ENCODE results near the gene NAA60.

The NAA60 gene

DNA sequence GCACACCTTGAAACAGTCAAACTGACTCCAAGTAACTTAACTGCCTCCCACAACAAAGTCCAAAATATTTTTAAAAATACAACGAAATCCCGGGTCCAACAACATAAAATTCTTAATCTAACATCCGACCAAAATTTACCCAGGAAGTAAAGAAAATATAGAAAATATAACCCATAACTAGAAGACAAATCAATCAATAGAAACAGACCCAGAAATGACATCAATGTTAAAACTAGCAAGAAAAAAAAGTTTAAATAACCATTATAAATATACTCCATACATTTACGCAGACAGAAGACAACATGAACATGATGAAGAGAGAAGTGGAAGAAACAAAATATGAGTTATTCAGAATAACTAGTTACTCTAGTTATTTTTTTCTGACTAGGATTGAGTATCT, 3.8 kb upstream of the NAA60 start:
- H3K36me3 ChIP-seq (ENCODE audit: control insufficient read depth in 5 of 5, insufficient read depth in 5 of 5, low read length in 5 of 5): peaks cover 5 to 23% (median 11%) of the 10 kb centered on the region in 5 donors
- peaks cover 5 to 16% (median 13%) of the 10 kb centered on the region in 5 donors for H3K4me1 ChIP-seq (ENCODE audit: control insufficient read depth in 5 of 5, insufficient read depth in 5 of 5, low read length in 5 of 5)
- no peak overlapping the region for H3K9ac ChIP-seq (ENCODE audit: low read length in 5 of 5)
- H3K27me3 ChIP-seq (ENCODE audit: control insufficient read depth in 5 of 5, insufficient read depth in 4 of 5, low read length in 5 of 5): peaks cover 0 to 3% (median 0%) of the 10 kb centered on the region in 5 donors
- H3K27ac ChIP-seq (ENCODE audit: low read depth, low read length): no peak overlapping the region
- H3K4me3 ChIP-seq (ENCODE audit: low read depth in 1 of 5, low read length in 5 of 5): no peak overlapping the region
- H3K9me3 ChIP-seq (ENCODE audit: control insufficient read depth in 5 of 5, low read length in 5 of 5): peaks cover 0 to 7% (median 3%) of the 10 kb centered on the region in 5 donors

DNA sequence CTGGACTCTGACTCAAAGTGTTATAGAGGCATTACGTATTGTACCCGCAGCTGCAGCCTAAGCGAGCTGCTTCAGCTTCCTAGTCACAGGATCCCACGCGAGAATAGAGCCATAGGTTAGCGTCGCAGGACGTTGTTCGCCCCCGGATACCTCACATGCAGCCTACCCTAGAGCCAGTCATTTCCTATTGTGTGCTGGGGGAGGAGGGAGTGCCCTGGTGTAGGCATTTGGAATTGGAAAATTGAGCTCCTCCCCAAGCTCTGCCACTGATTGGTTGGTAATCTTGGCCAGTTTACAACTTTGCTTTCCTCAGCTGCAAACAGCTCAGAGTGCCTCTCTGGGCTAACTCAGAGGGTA, 530 bp downstream of the NAA60 start:
- H3K27me3 ChIP-seq (ENCODE audit: control insufficient read depth in 5 of 5, insufficient read depth in 4 of 5, low read length in 5 of 5): no peaks in the 10 kb centered on the region
- H3K9me3 ChIP-seq (ENCODE audit: control insufficient read depth in 5 of 5, low read length in 5 of 5): peaks cover 0 to 7% (median 3%) of the 10 kb centered on the region in 5 donors
- H3K36me3 ChIP-seq (ENCODE audit: control insufficient read depth in 5 of 5, insufficient read depth in 5 of 5, low read length in 5 of 5): peaks cover 2 to 24% (median 7%) of the 10 kb centered on the region in 5 donors
- H3K27ac ChIP-seq (ENCODE audit: low read depth, low read length): peak overlapping the region; percentile 54
- peaks cover 7 to 17% (median 16%) of the 10 kb centered on the region in 5 donors for H3K4me1 ChIP-seq (ENCODE audit: control insufficient read depth in 5 of 5, insufficient read depth in 5 of 5, low read length in 5 of 5)
- peak overlapping the region; percentile 72 to 91 (median 78) for H3K4me3 ChIP-seq (ENCODE audit: low read depth in 1 of 5, low read length in 5 of 5)
- peak overlapping the region; percentile 49 to 90 (median 74) for H3K9ac ChIP-seq (ENCODE audit: low read length in 5 of 5)

DNA sequence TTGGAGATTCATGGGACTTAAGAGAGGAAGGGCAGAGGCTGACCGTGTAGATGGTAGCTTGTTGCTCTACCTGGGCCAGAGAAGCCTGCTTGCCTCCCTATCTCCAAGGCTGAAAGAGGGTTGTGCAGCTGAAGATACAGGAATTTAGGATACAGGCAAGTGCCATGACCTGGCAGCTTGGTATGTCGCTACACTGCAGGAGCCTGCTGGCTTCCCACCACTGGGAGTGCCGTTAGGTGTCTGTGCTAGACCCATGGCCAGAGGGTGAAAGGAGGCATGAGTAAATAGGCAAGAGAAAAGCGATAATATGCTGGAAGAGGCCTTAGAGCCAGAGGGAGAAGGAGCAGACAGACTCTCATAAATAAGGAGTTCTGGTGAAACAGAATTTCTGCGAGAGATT, 10.6 kb downstream of the NAA60 start:
- H3K9me3 ChIP-seq (ENCODE audit: control insufficient read depth in 5 of 5, low read length in 5 of 5): no peaks in the 10 kb centered on the region
- no peak overlapping the region for H3K9ac ChIP-seq (ENCODE audit: low read length in 5 of 5)
- no peak overlapping the region for H3K27ac ChIP-seq (ENCODE audit: low read depth, low read length)
- no peaks in the 10 kb centered on the region for H3K27me3 ChIP-seq (ENCODE audit: control insufficient read depth in 5 of 5, insufficient read depth in 4 of 5, low read length in 5 of 5)
- H3K4me1 ChIP-seq (ENCODE audit: control insufficient read depth in 5 of 5, insufficient read depth in 5 of 5, low read length in 5 of 5): peaks cover 5 to 28% (median 19%) of the 10 kb centered on the region in 5 donors
- H3K36me3 ChIP-seq (ENCODE audit: control insufficient read depth in 5 of 5, insufficient read depth in 5 of 5, low read length in 5 of 5): peaks cover 0 to 6% (median 4%) of the 10 kb centered on the region in 5 donors
- H3K4me3 ChIP-seq (ENCODE audit: low read depth in 1 of 5, low read length in 5 of 5): no peak overlapping the region

DNA sequence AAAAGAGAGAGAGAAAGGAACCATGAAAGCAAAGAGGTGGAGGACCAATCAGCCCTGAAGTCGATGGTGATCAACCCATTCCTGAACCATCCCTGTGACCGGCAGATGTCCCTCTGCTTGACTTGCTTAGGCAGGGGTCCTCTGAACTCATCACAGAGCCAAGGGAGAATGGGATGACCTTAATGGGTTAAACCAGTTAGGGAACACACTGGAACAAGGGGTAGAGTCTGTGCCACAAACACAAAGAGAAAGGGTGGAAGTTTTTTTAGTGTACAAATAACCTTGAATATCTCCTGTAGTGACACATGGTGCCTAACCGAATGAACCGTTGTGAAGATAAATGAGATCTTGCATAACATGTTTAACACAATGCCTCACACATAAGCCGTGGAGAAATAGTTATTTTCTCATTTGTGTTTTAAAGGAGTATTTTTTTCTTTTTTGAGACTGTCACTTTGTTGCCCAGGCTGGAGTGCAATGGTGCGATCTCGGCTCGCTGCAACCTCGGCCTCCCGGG, 11.2 kb downstream of the NAA60 start:
- Histone ChIP-seq H3K27me3 (ENCODE audit: control insufficient read depth in 5 of 5, insufficient read depth in 4 of 5, low read length in 5 of 5) (no peaks in the 10 kb centered on the region), H3K9ac (ENCODE audit: low read length in 5 of 5) (no peak overlapping the region), H3K4me1 (ENCODE audit: control insufficient read depth in 5 of 5, insufficient read depth in 5 of 5, low read length in 5 of 5) (peaks cover 5 to 34% (median 25%) of the 10 kb centered on the region in 5 donors), H3K4me3 (ENCODE audit: low read depth in 1 of 5, low read length in 5 of 5) (no peak overlapping the region), H3K9me3 (ENCODE audit: control insufficient read depth in 5 of 5, low read length in 5 of 5) (no peaks in the 10 kb centered on the region), H3K36me3 (ENCODE audit: control insufficient read depth in 5 of 5, insufficient read depth in 5 of 5, low read length in 5 of 5) (peaks cover 0 to 6% (median 4%) of the 10 kb centered on the region in 5 donors), H3K27ac (ENCODE audit: low read depth, low read length) (no peak overlapping the region)

DNA sequence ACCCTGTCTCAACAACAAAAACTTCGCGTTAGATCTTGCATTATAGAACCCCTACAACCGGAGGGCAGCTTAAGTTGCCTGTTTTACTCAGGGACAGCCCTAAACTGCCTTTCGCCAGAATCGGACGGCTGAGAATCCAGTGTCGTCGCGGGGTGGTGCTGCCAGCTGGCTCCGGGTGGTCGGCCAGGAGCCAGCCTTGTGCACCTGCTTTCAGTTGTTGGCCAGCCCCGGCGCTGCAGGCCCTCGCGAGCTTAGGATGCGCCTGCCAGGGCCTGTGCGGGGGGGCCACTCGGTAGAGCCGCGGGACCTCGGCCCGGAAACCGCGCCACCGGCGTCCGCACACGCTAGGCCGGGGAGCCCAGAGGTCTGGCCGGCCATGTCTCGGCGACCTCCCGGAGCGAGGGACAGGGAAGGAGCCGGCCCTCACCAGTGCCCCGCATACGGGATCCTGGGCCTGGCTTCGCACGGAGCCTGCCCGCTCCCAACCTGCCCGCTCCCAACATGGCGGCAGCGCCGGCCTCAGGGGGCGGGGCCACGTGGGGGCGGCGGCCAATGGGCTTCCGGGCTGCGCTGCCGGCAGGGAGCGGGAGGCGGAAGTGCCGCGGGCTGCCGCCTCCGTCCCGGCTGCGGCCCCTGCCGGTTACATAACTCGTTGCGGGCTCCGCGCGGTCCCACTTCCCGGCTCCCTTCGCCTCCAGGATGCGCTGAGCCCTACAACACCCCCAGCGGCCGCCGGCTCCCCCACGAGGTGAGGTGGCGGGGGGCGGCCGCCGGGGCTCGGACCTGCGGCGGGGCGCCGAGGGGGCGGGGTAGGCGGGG, 14.2 kb downstream of the NAA60 start:
- Histone ChIP-seq H3K27me3 (ENCODE audit: control insufficient read depth in 5 of 5, insufficient read depth in 4 of 5, low read length in 5 of 5) (no peaks in the 10 kb centered on the region), H3K9ac (ENCODE audit: low read length in 5 of 5) (peak overlapping the region; percentile 44 to 96 (median 90)), H3K27ac (ENCODE audit: low read depth, low read length) (peak overlapping the region; percentile 86), H3K36me3 (ENCODE audit: control insufficient read depth in 5 of 5, insufficient read depth in 5 of 5, low read length in 5 of 5) (no peaks in the 10 kb centered on the region), H3K4me1 (ENCODE audit: control insufficient read depth in 5 of 5, insufficient read depth in 5 of 5, low read length in 5 of 5) (peaks cover 5 to 52% (median 39%) of the 10 kb centered on the region in 5 donors), H3K9me3 (ENCODE audit: control insufficient read depth in 5 of 5, low read length in 5 of 5) (no peaks in the 10 kb centered on the region), H3K4me3 (ENCODE audit: low read depth in 1 of 5, low read length in 5 of 5) (peak overlapping the region; percentile 64 to 96 (median 83))

DNA sequence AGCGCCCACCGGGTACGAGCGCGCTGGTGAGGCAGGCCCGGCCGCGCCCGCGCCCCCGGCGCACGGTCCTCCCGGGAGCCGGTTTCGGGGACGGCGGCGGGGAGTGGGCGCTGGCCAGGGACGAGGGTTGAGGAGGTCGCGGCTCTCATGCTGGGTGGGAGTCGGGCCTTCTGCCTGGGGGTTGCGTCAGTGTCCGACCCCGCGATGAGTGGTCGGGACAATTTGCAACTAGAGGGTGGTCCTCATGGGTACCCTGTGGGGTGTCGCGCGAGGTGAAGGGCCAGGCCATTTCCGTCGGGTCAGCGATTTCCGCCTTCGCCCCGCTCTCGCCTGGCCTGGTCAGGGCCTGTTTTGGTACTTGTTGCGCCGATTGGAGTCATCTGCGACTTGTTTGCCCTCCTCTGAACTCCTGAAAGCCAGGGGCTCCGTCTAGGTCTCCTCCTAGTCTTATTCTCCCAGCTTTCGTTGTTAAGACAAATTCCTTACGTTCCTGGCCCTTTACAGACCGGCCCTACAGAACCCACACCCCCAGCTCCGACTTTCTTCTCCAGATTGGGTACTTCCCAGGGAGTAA, 14.9 kb downstream of the NAA60 start:
- H3K36me3 ChIP-seq (ENCODE audit: control insufficient read depth in 5 of 5, insufficient read depth in 5 of 5, low read length in 5 of 5): no peaks in the 10 kb centered on the region
- H3K27ac ChIP-seq (ENCODE audit: low read depth, low read length): peak overlapping the region; percentile 86
- peak overlapping the region; percentile 77 to 99 (median 95) for H3K9ac ChIP-seq (ENCODE audit: low read length in 5 of 5)
- H3K27me3 ChIP-seq (ENCODE audit: control insufficient read depth in 5 of 5, insufficient read depth in 4 of 5, low read length in 5 of 5): no peaks in the 10 kb centered on the region
- H3K9me3 ChIP-seq (ENCODE audit: control insufficient read depth in 5 of 5, low read length in 5 of 5): no peaks in the 10 kb centered on the region
- H3K4me3 ChIP-seq (ENCODE audit: low read depth in 1 of 5, low read length in 5 of 5): peak overlapping the region; percentile 66 to 96 (median 83)
- peaks cover 5 to 52% (median 39%) of the 10 kb centered on the region in 5 donors for H3K4me1 ChIP-seq (ENCODE audit: control insufficient read depth in 5 of 5, insufficient read depth in 5 of 5, low read length in 5 of 5)

DNA sequence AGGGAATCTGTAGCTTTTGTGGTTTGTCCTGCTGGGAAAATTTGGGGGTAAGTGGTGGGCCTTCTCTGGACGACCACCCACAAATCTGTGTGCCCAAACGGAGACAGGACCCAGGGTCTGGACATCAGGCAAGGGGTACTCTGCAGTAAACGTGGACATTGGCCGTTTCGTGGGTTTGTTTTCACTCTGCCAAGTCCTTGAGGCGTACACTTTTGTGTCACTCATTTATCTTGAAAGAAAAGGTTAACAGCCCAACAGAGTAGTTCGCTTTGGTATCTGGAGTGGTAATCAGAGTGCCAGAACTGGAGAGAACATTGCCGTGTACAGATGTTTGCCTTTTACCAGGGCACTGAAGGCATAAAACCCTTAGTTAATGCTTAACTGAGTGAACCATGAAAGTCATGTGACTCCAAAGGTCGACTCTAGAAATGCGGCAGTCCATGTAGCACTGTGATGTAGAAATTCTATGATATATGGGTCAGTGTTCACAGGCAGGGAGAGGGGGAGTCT, 15.4 kb downstream of the NAA60 start:
- H3K4me1 ChIP-seq (ENCODE audit: control insufficient read depth in 5 of 5, insufficient read depth in 5 of 5, low read length in 5 of 5): peaks cover 5 to 52% (median 39%) of the 10 kb centered on the region in 5 donors
- H3K27ac ChIP-seq (ENCODE audit: low read depth, low read length): peak overlapping the region; percentile 86
- peak overlapping the region; percentile 77 to 99 (median 95) for H3K9ac ChIP-seq (ENCODE audit: low read length in 5 of 5)
- H3K9me3 ChIP-seq (ENCODE audit: control insufficient read depth in 5 of 5, low read length in 5 of 5): no peaks in the 10 kb centered on the region
- peak overlapping the region; percentile 66 to 96 (median 83) for H3K4me3 ChIP-seq (ENCODE audit: low read depth in 1 of 5, low read length in 5 of 5)
- no peaks in the 10 kb centered on the region for H3K36me3 ChIP-seq (ENCODE audit: control insufficient read depth in 5 of 5, insufficient read depth in 5 of 5, low read length in 5 of 5)
- no peaks in the 10 kb centered on the region for H3K27me3 ChIP-seq (ENCODE audit: control insufficient read depth in 5 of 5, insufficient read depth in 4 of 5, low read length in 5 of 5)

DNA sequence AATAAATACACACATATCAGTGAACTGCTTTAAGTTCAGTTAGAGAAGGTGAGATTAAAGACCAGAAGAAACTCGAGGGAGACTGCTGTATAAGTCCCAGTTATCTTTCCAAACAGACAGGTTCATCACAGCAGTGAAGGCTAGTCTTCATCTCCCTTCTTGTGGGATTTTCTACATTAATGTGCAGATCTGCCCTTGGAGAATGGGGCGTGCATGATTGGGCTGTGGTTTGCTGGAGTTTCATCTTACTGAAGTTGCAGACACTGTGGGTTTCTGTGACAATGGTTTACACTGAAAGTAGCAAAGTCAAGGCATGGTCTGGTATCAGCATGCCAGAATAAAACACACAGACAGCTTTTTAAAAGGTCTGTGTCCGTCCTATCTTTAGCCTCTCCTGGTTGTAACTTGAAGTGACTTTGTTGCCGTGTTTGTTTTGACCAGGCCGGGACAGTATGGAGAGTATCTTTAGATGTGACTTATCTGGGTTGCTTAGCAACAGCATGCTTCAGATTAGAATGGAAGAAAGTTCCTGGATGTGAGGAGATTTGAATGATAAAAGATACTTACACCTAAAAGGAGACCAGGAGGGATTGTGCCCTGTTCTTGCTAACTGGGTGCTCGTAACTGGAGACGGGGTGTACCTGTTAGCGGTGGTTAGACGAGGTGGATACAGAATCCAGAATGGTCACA, 16.1 kb downstream of the NAA60 start:
- H3K4me3 ChIP-seq (ENCODE audit: low read depth in 1 of 5, low read length in 5 of 5): peak overlapping the region in 4 of 5 donors; percentile 67 to 96 (median 88)
- no peaks in the 10 kb centered on the region for H3K36me3 ChIP-seq (ENCODE audit: control insufficient read depth in 5 of 5, insufficient read depth in 5 of 5, low read length in 5 of 5)
- peak overlapping the region; percentile 31 to 99 (median 91) for H3K9ac ChIP-seq (ENCODE audit: low read length in 5 of 5)
- no peaks in the 10 kb centered on the region for H3K9me3 ChIP-seq (ENCODE audit: control insufficient read depth in 5 of 5, low read length in 5 of 5)
- peak overlapping the region; percentile 86 for H3K27ac ChIP-seq (ENCODE audit: low read depth, low read length)
- peaks cover 5 to 57% (median 44%) of the 10 kb centered on the region in 5 donors for H3K4me1 ChIP-seq (ENCODE audit: control insufficient read depth in 5 of 5, insufficient read depth in 5 of 5, low read length in 5 of 5)
- H3K27me3 ChIP-seq (ENCODE audit: control insufficient read depth in 5 of 5, insufficient read depth in 4 of 5, low read length in 5 of 5): no peaks in the 10 kb centered on the region

DNA sequence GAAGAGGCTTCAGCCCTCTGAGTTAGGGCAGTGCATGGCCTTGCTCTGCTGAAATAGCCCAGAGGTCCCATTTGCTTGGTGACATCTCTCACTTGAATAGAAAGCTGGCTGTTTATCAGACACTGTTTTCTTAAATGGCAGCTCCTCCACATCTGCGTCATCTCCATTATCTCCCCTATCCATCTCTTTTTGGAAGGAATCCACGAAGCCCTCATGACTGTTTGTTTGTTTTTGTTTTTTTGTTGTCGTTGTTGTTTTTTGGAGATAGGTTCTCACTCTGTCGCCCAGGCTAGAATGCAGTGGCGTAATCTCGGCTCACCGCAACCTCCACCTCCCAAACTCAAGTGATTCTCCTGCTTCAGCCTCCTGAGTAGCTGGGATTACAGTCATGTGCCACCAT, 16.6 kb downstream of the NAA60 start:
- Histone ChIP-seq H3K4me3 (ENCODE audit: low read depth in 1 of 5, low read length in 5 of 5) (no peak overlapping the region), H3K36me3 (ENCODE audit: control insufficient read depth in 5 of 5, insufficient read depth in 5 of 5, low read length in 5 of 5) (no peaks in the 10 kb centered on the region), H3K27me3 (ENCODE audit: control insufficient read depth in 5 of 5, insufficient read depth in 4 of 5, low read length in 5 of 5) (no peaks in the 10 kb centered on the region), H3K9me3 (ENCODE audit: control insufficient read depth in 5 of 5, low read length in 5 of 5) (no peaks in the 10 kb centered on the region), H3K9ac (ENCODE audit: low read length in 5 of 5) (peak overlapping the region in 3 of 5 donors; percentile 4 to 98 (median 31)), H3K27ac (ENCODE audit: low read depth, low read length) (no peak overlapping the region), H3K4me1 (ENCODE audit: control insufficient read depth in 5 of 5, insufficient read depth in 5 of 5, low read length in 5 of 5) (peaks cover 5 to 59% (median 47%) of the 10 kb centered on the region in 5 donors)

All from subcutaneous abdominal adipose tissue (tissue), 5 donors.